IPS-15b (cell line): Measurements from ENCODE around the gene CD151.

Experiments
- H3K27me3 ChIP-seq: one replicate; pipeline ENCODE4 v1.6.1; 2013; ENCODE audit warnings: low read length; ENCODE audit not compliant: control insufficient read depth, insufficient read depth
- H3K36me3 ChIP-seq: one replicate; pipeline ENCODE4 v1.6.1; 2013; ENCODE audit warnings: low read length; ENCODE audit not compliant: control insufficient read depth, insufficient read depth
- H3K4me1 ChIP-seq: one replicate; pipeline ENCODE4 v1.6.1; 2013; ENCODE audit warnings: mild to moderate bottlenecking, low read length; ENCODE audit not compliant: control insufficient read depth, insufficient read depth
- H3K4me3 ChIP-seq: one replicate; pipeline ENCODE4 v1.5.1; 2013; ENCODE audit warnings: low read depth, low read length
- H3K9ac ChIP-seq: one replicate; pipeline ENCODE4 v1.6.1; 2013; ENCODE audit warnings: low read depth, mild to moderate bottlenecking, low read length
- H3K9me3 ChIP-seq: one replicate; pipeline ENCODE4 v1.6.1; 2013; ENCODE audit warnings: mild to moderate bottlenecking, low read length; ENCODE audit not compliant: control insufficient read depth, insufficient read depth

Gene CD151

DNA sequence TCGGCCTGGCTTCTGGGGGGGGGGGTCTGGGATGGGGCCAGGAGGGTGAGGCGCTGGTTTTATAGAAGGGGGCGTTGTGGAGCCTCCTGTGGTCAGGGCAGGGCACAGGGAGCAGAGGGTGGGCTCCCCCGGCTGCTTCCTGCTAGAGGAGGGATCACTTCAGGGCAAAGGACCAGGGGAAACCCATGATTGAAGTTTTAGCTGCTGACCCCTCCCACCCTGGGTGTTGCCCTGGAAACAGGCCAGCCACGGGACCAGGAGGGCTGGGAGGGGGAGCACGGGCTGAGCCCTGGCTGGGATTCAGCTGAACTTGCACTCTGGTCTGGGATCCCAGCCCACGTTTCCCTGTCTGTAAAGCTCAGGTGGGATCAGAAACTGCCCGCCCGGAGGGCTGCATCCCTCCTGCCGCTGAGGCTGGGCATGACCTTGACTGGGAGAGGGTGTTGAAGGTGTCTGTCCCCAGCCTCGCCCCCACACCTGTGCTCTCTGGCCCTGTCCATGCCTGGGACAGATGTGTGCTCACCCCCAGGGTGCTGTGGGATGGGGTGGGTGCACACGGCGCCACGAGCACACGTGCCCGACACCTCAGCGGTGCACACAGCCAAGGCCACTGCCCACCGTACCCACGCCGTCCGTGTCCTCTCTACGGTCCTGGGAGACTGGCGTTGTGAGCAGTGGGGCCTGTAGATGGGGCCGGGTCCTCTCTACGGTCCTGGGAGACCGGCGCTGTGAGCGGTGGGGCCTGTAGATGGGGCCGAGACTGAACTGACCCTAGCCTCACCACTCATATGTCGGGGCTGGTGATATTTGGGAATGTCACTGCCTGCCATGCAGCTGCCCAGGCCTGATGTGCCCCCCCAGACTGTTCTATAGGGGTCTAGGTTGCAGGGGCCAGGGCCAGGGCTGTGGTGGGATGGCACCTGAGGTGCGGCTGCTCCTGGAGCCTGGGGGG is 12.2 kb downstream of the CD151 start:
- Histone ChIP-seq H3K27me3 (no peaks in the 10 kb centered on the region), H3K9me3 (no peaks in the 10 kb centered on the region), H3K4me3 (peak overlapping the region; percentile 70), H3K4me1 (peaks cover 17% of the 10 kb centered on the region), H3K9ac (peak overlapping the region; percentile 12), H3K36me3 (peaks cover 5% of the 10 kb centered on the region)

- Histone ChIP-seq H3K36me3 (no peaks in the 10 kb centered on the region), H3K9ac (no peak overlapping the region), H3K9me3 (no peaks in the 10 kb centered on the region), H3K4me1 (peaks cover 17% of the 10 kb centered on the region), H3K27me3 (no peaks in the 10 kb centered on the region), H3K4me3 (peak overlapping the region; percentile 18)
These were observed 13.2 kb downstream of the CD151 start for GRCh38 chr11:845872-846495.

DNA sequence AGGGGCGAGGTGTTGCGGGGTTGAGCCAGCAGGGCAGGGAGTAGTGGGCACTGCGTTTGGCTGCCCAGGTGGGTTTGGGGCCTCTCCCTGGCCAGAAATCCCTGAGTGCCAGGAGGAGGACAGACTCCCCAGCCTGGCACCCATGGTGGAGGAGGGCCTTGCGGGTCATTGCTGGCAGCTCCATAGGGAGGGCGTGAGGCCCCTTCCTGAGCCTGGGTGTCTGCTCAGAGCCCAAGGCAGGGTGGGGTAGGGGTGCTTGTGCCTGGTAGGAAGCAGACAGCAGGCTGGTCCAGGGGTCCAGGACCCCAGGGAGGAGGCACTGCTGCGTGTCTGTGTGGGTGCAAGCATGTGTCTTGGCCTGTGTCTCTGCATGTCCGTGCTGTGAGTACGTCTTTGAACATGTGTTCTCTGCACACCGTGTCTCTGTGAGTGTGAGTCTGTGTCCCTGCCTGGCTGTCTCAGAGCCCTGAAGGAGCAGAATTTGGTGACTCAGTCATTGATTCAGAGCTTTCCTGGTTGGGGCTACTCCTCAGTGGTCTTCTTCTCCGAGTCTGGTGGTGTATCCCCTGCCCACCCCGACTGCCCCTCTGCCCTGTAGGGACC is 13.8 kb downstream of the CD151 start:
- H3K9me3 ChIP-seq, result no peaks in the 10 kb centered on the region
- no peak overlapping the region for H3K9ac ChIP-seq
- H3K4me1 ChIP-seq, result peaks cover 16% of the 10 kb centered on the region
- no peaks in the 10 kb centered on the region for H3K27me3 ChIP-seq
- H3K4me3 ChIP-seq, result no peak overlapping the region
- H3K36me3 ChIP-seq, result no peaks in the 10 kb centered on the region

DNA sequence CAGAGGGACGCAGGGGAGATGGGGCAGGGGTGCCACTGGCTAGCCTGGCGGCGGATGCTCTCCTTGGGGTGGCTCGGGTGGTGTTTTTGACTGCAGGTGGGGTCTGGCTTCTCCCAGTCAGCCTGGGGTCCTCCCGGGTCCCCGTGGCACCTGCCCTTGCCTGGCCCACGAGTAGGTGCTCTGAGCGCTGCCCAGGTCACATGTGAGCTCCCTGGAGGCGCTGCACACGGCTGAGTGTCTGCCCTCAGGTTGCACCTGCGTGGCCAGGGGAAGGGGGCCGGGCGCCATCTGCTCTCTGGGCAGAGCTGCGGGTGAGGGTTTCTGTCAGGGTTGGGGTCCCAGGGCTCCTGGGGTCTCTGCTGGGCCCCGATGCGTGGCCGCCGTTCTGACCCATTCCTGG is 15.1 kb downstream of the CD151 start:
- Histone ChIP-seq H3K9ac (no peak overlapping the region), H3K9me3 (no peaks in the 10 kb centered on the region), H3K27me3 (no peaks in the 10 kb centered on the region), H3K4me3 (no peak overlapping the region), H3K36me3 (no peaks in the 10 kb centered on the region), H3K4me1 (peaks cover 16% of the 10 kb centered on the region)

DNA sequence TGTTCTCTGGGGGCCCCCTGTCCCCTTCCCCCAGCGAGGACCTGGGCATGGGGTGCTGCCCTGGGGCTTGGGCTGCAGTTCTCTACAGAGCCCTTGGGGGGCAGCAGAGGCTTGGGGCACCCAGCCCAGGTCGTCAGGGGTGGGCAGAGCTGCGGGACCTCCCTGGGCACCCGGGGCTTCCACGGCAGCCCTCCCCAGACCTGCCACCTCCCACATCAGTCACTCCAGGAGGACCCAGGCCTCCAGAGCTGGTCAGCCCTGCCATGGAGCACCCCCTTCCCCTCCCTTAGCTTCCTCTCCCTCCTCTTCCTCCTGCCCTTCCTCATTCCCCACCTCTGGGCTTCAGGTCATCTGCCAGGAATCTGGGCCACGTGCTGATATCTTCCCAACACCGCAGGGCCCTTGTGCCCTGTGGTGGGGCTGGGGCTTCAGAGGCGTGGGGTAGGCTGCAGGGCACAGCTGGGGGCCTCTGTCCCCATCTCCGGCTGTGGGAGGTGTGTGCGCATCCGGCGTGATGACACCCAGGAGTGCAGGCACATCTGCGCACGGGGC is 15.7 kb downstream of the CD151 start:
- peak overlapping the region; percentile 55 for H3K4me3 ChIP-seq

GRCh38 chr11:849104-849824 is 16.5 kb downstream of the CD151 start:
- Histone ChIP-seq H3K27me3 (no peaks in the 10 kb centered on the region), H3K4me3 (peak overlapping the region; percentile 55), H3K9ac (no peak overlapping the region)

More for the DNA sequence above, 15.7 kb downstream of the CD151 start:
- H3K36me3 ChIP-seq, result no peaks in the 10 kb centered on the region
- no peaks in the 10 kb centered on the region for H3K27me3 ChIP-seq
- H3K9me3 ChIP-seq, result no peaks in the 10 kb centered on the region
- peaks cover 16% of the 10 kb centered on the region for H3K4me1 ChIP-seq
- H3K9ac ChIP-seq, result no peak overlapping the region

GRCh38 chr11:849951-850774 is 17.4 kb downstream of the CD151 start:
- H3K4me1 ChIP-seq, result peaks cover 12% of the 10 kb centered on the region
- no peaks in the 10 kb centered on the region for H3K27me3 ChIP-seq
- no peaks in the 10 kb centered on the region for H3K9me3 ChIP-seq
- H3K9ac ChIP-seq, result no peak overlapping the region
- peak overlapping the region; percentile 63 for H3K4me3 ChIP-seq
- peaks cover 6% of the 10 kb centered on the region for H3K36me3 ChIP-seq

More at GRCh38 chr11:849104-849824, 16.5 kb downstream of the CD151 start:
- no peaks in the 10 kb centered on the region for H3K9me3 ChIP-seq
- H3K4me1 ChIP-seq, result peaks cover 16% of the 10 kb centered on the region
- H3K36me3 ChIP-seq, result no peaks in the 10 kb centered on the region

GRCh38 chr11:850775-851763 is 18.3 kb downstream of the CD151 start:
- Histone ChIP-seq H3K27me3 (no peaks in the 10 kb centered on the region), H3K4me3 (peak overlapping the region; percentile 63), H3K36me3 (peaks cover 11% of the 10 kb centered on the region), H3K9ac (peak overlapping the region; percentile 54), H3K9me3 (no peaks in the 10 kb centered on the region), H3K4me1 (peaks cover 7% of the 10 kb centered on the region)

DNA sequence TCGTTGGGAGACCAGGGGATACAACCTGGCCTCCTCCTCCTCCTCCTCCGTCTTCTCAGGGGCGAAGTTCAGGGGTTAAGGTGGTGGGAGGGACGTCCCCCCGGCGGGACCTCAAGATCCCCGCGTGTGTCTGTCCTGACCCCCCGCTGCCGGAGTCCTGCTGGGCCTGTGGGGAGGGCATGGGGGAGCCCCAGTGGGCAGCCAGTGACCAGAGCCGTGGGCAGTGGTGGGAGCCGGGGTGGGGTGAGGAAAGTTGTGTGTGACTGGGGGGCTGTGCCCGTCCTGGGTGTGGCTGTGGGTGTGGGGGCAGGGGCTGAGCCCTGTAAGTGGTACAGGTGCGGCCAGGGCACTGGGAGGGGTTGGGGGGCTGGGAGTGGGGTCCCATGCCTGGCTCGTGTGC is 20.0 kb downstream of the CD151 start:
- Histone ChIP-seq H3K4me1 (peaks cover 5% of the 10 kb centered on the region), H3K4me3 (no peak overlapping the region), H3K9me3 (no peaks in the 10 kb centered on the region), H3K27me3 (no peaks in the 10 kb centered on the region), H3K9ac (no peak overlapping the region), H3K36me3 (peaks cover 11% of the 10 kb centered on the region)
